SJSA1 (cell line): ENCODE data around the gene CCNK. TPM values are rescaled to one million over a fixed set of nuclear protein-coding genes. Genes with fewer than 3 reads are reported as not detected.

Experiments
- DNase-seq, 2 experiments: peaks; one replicate each; pipeline ENCODE4 v3.0.0-alpha.2; 2015 to 2020; ENCODE audit warnings: low spot score in 2 of 2, low read depth in 1 of 2
- H3K27ac ChIP-seq: fragments of 250-450 bp; sonication (Bioruptor Pico); 2 replicates; pipeline ENCODE4 v1.5.1; 2020; ENCODE audit warnings: mild to moderate bottlenecking, moderate library complexity
- H3K27me3 ChIP-seq: fragments of 250-450 bp; sonication (Bioruptor Pico); replicated peaks from 2 replicates; pipeline ENCODE4 v1.5.1; 2020; ENCODE audit warnings: mild to moderate bottlenecking, moderate library complexity
- H3K36me3 ChIP-seq: fragments of 250-450 bp; sonication (Bioruptor Pico); 2 replicates; pipeline ENCODE4 v1.5.1; 2020; ENCODE audit warnings: mild to moderate bottlenecking
- H3K4me1 ChIP-seq: fragments of 250-450 bp; sonication (Bioruptor Pico); replicated peaks from 2 replicates; pipeline ENCODE4 v1.6.1; 2021; ENCODE audit warnings: mild to moderate bottlenecking
- H3K4me3 ChIP-seq: fragments of 250-450 bp; sonication (Bioruptor Pico); 2 replicates; pipeline ENCODE4 v1.5.1; 2020; ENCODE audit warnings: mild to moderate bottlenecking
- H3K9me3 ChIP-seq: fragments of 250-450 bp; sonication (Bioruptor Pico); replicated peaks from 2 replicates; pipeline ENCODE4 v1.5.1; 2020; ENCODE audit warnings: mild to moderate bottlenecking
- total RNA-seq: library from RNA; depleted of rRNA; stranded (reverse); fragments of >200 nt; shearing (Covaris generic); gene quantifications from 2 replicates; pipeline ENCODE4 v1.2.3, GENCODE V29; 2014

Gene CCNK
- total RNA-seq, 1 experiment from 2014 or later: 12.1 TPM

- H3K4me3 ChIP-seq: no peak overlapping the region
- peaks cover 21% of the 10 kb centered on the region for H3K36me3 ChIP-seq
- H3K4me1 ChIP-seq: peaks cover 47% of the 10 kb centered on the region
- DNase-seq: peak in 1 of 2 experiments; percentile 41
- no peaks in the 10 kb centered on the region for H3K27me3 ChIP-seq
- peak overlapping the region; percentile 25 for H3K27ac ChIP-seq
- no peaks in the 10 kb centered on the region for H3K9me3 ChIP-seq
Measured at GRCh38 chr14:99522934-99523703, 41.9 kb downstream of the CCNK start.

GRCh38 chr14:99523704-99524055 lies 42.5 kb downstream of the CCNK start:
- Histone ChIP-seq H3K9me3 (no peaks in the 10 kb centered on the region), H3K27ac (peak overlapping the region; percentile 25; the same call in 1 of the 2 replicates), H3K36me3 (peaks cover 20% of the 10 kb centered on the region), H3K4me1 (peaks cover 41% of the 10 kb centered on the region), H3K4me3 (no peak overlapping the region), H3K27me3 (no peaks in the 10 kb centered on the region)
- no peak for DNase-seq

- Histone ChIP-seq H3K36me3 (peaks cover 19% of the 10 kb centered on the region), H3K4me1 (peaks cover 41% of the 10 kb centered on the region), H3K27me3 (no peaks in the 10 kb centered on the region), H3K27ac (no peak overlapping the region), H3K9me3 (no peaks in the 10 kb centered on the region), H3K4me3 (no peak overlapping the region)
- no peak for DNase-seq
Measured at GRCh38 chr14:99524091-99524661, 43.0 kb downstream of the CCNK start.

- Histone ChIP-seq H3K9me3 (no peaks in the 10 kb centered on the region), H3K27me3 (no peaks in the 10 kb centered on the region), H3K27ac (no peak overlapping the region), H3K4me1 (peaks cover 46% of the 10 kb centered on the region), H3K36me3 (peaks cover 14% of the 10 kb centered on the region), H3K4me3 (no peak overlapping the region)
- peak in 1 of 2 experiments; percentile 28 for DNase-seq
Measured at GRCh38 chr14:99524804-99525698, 43.8 kb downstream of the CCNK start.

GRCh38 chr14:99525699-99526080 lies 44.5 kb downstream of the CCNK start:
- Histone ChIP-seq H3K27me3 (no peaks in the 10 kb centered on the region), H3K36me3 (peaks cover 14% of the 10 kb centered on the region), H3K4me1 (peaks cover 52% of the 10 kb centered on the region), H3K9me3 (no peaks in the 10 kb centered on the region), H3K27ac (no peak overlapping the region), H3K4me3 (no peak overlapping the region)
- no peak for DNase-seq

- Histone ChIP-seq H3K4me3 (no peak overlapping the region), H3K4me1 (peaks cover 60% of the 10 kb centered on the region), H3K9me3 (no peaks in the 10 kb centered on the region), H3K36me3 (peaks cover 1% of the 10 kb centered on the region), H3K27me3 (no peaks in the 10 kb centered on the region), H3K27ac (no peak overlapping the region)
- no peak for DNase-seq
Measured at GRCh38 chr14:99527026-99527425, 45.8 kb downstream of the CCNK start.

GRCh38 chr14:99527427-99528076 lies 46.3 kb downstream of the CCNK start:
- Histone ChIP-seq H3K27me3 (no peaks in the 10 kb centered on the region), H3K9me3 (no peaks in the 10 kb centered on the region), H3K4me3 (no peak overlapping the region), H3K36me3 (no peaks in the 10 kb centered on the region; the same call in 1 of the 2 replicates), H3K27ac (no peak overlapping the region), H3K4me1 (peaks cover 60% of the 10 kb centered on the region)
- DNase-seq: no peak

GRCh38 chr14:99529899-99530298 lies 48.7 kb downstream of the CCNK start:
- Histone ChIP-seq H3K27ac (no peak overlapping the region), H3K27me3 (no peaks in the 10 kb centered on the region), H3K36me3 (peaks cover 2% of the 10 kb centered on the region; the same call in 1 of the 2 replicates), H3K4me3 (no peak overlapping the region), H3K9me3 (no peaks in the 10 kb centered on the region), H3K4me1 (peaks cover 57% of the 10 kb centered on the region)
- no peak for DNase-seq

- Histone ChIP-seq H3K27ac (peak overlapping the region; percentile 38), H3K4me1 (peaks cover 55% of the 10 kb centered on the region), H3K9me3 (no peaks in the 10 kb centered on the region), H3K36me3 (peaks cover 4% of the 10 kb centered on the region), H3K27me3 (no peaks in the 10 kb centered on the region), H3K4me3 (no peak overlapping the region)
- no peak for DNase-seq
Measured at GRCh38 chr14:99530407-99531155, 49.4 kb downstream of the CCNK start.

- H3K9me3 ChIP-seq: no peaks in the 10 kb centered on the region
- H3K27ac ChIP-seq: peak overlapping the region; percentile 52
- H3K4me3 ChIP-seq: no peak overlapping the region
- peaks cover 7% of the 10 kb centered on the region for H3K36me3 ChIP-seq
- peak in 1 of 2 experiments; percentile 33 for DNase-seq
- peaks cover 62% of the 10 kb centered on the region for H3K4me1 ChIP-seq
- H3K27me3 ChIP-seq: no peaks in the 10 kb centered on the region
Measured at GRCh38 chr14:99531251-99532096, 50.3 kb downstream of the CCNK start.

- no peak for DNase-seq
- H3K9me3 ChIP-seq: no peaks in the 10 kb centered on the region
- no peak overlapping the region for H3K27ac ChIP-seq
- peaks cover 71% of the 10 kb centered on the region for H3K4me1 ChIP-seq
- H3K4me3 ChIP-seq: no peak overlapping the region
- peaks cover 7% of the 10 kb centered on the region for H3K36me3 ChIP-seq
- H3K27me3 ChIP-seq: no peaks in the 10 kb centered on the region
Measured at GRCh38 chr14:99532310-99532709, 51.1 kb downstream of the CCNK start.

- H3K27me3 ChIP-seq: no peaks in the 10 kb centered on the region
- H3K36me3 ChIP-seq: peaks cover 7% of the 10 kb centered on the region
- H3K4me3 ChIP-seq: no peak overlapping the region
- H3K27ac ChIP-seq: no peak overlapping the region
- H3K4me1 ChIP-seq: peaks cover 89% of the 10 kb centered on the region
- no peaks in the 10 kb centered on the region for H3K9me3 ChIP-seq
- DNase-seq: no peak
Measured at GRCh38 chr14:99534333-99534732, 53.1 kb downstream of the CCNK start.
